Upper lobe of left lung (tissue), 6 donors: ENCODE data around the gene H6PD. TPM values are rescaled to one million over a fixed set of nuclear protein-coding genes. Genes with fewer than 3 reads are reported as not detected.
A peak's percentile ranks its signal among the peaks of the same experiment; 100 is the strongest.

Experiments used
- ATAC-seq, 2 donors: fragments of 200-7000 bp; cut with Tn5 transposase; one replicate each; pipeline ENCODE4 v1.9.1; 2022; ENCODE audit warnings: mild to moderate bottlenecking in 2 of 2, moderate library complexity in 2 of 2; ENCODE audit not compliant: low FRiP score in 2 of 2
- DNase-seq, 2 donors: peaks; one replicate each; pipeline ENCODE4 v3.0.0-alpha.2; 2019 to 2020
- H3K27ac ChIP-seq, 4 donors: fragments of 200-600 bp; sonication (generic); one replicate each; pipeline ENCODE4 v1.5.1; 2016 to 2019
- H3K27me3 ChIP-seq, 4 donors: fragments of 200-600 bp; sonication (generic); one replicate each; pipeline ENCODE4 v1.5.1; 2017 to 2019
- H3K36me3 ChIP-seq, 4 donors: fragments of 200-600 bp; sonication (generic); one replicate each; pipeline ENCODE4 v1.5.1; 2016 to 2019
- H3K4me1 ChIP-seq, 4 donors: fragments of 200-600 bp; sonication (generic); one replicate each; pipeline ENCODE4 v1.5.1; 2018 to 2019
- H3K4me3 ChIP-seq, 4 donors: fragments of 200-600 bp; sonication (generic); one replicate each; pipeline ENCODE4 v1.5.1; 2017 to 2019; ENCODE audit warnings: mild to moderate bottlenecking in 2 of 4, moderate library complexity in 1 of 4
- H3K9me3 ChIP-seq, 4 donors: fragments of 200-600 bp; sonication (generic); one replicate each; pipeline ENCODE4 v1.5.1; 2018 to 2019
- EP300 ChIP-seq, 4 donors: sonication (generic); formaldehyde crosslinking; IDR thresholded peaks; one replicate each; pipeline ENCODE4 v1.5.1; 2017; ENCODE audit warnings: antibody characterized with exemption in 4 of 4, control low read depth in 2 of 4
- POLR2A ChIP-seq, 4 donors: fragments of 450-650 bp; IDR thresholded peaks; one replicate each; pipeline ENCODE4 v1.5.1; 2016 to 2017; ENCODE audit warnings: antibody characterized with exemption in 4 of 4, mild to moderate bottlenecking in 2 of 4
- POLR2AphosphoS5 ChIP-seq, 2 donors: sonication (generic); formaldehyde crosslinking; IDR thresholded peaks; one replicate each; pipeline ENCODE4 v1.5.1; 2017; ENCODE audit warnings: antibody characterized with exemption in 2 of 2
- WGBS, 2 donors: methylation state at CpG; one replicate each; pipeline ENCODE4 v1.1.5; 2017 to 2018; 5-methylcytosine and 5-hydroxymethylcytosine counted together
- total RNA-seq, 6 donors: library from RNA; depleted of rRNA in 4 of 6; stranded (reverse); fragments of >200 nt in 4 of 6; gene quantifications; one replicate each; pipeline versions ENCODE4 v1.1.0 to v1.2.1, GENCODE V29; 2016 to 2021
- TF ChIP-seq, protein P1 (sequence below), 6 experiments: fragments of 450-650 bp in 4 of 6; fragments of 200-600 bp in 2 of 6; sonication (generic) in 2 of 6; IDR thresholded peaks; one replicate each; pipeline ENCODE4 v1.5.1; 2016 to 2019; ENCODE audit warnings: antibody characterized with exemption in 6 of 6
- donor health status: DM: no; HTN: no; CAD: no; lungs with moderate emphysema.
- donor health status: DM: no; HTN: yes; CAD: no; lungs with severe emphysema.

H6PD gene
- total RNA-seq, 6 donors from 2014 or later, result 36.7 to 57.0 (median 44.5) TPM

- Histone ChIP-seq H3K4me3 (no peak overlapping the region), H3K9me3 (no peaks in the 10 kb centered on the region), H3K4me1 (peaks cover 4 to 14% (median 12%) of the 10 kb centered on the region in 4 donors), H3K36me3 (no peaks in the 10 kb centered on the region), H3K27me3 (no peaks in the 10 kb centered on the region), H3K27ac (no peak overlapping the region)
- 81 to 89% methylated on average over 6 of the region's 6 CpGs for WGBS, 2 donors
- no peak for DNase-seq
- TF ChIP-seq, protein P1, sequence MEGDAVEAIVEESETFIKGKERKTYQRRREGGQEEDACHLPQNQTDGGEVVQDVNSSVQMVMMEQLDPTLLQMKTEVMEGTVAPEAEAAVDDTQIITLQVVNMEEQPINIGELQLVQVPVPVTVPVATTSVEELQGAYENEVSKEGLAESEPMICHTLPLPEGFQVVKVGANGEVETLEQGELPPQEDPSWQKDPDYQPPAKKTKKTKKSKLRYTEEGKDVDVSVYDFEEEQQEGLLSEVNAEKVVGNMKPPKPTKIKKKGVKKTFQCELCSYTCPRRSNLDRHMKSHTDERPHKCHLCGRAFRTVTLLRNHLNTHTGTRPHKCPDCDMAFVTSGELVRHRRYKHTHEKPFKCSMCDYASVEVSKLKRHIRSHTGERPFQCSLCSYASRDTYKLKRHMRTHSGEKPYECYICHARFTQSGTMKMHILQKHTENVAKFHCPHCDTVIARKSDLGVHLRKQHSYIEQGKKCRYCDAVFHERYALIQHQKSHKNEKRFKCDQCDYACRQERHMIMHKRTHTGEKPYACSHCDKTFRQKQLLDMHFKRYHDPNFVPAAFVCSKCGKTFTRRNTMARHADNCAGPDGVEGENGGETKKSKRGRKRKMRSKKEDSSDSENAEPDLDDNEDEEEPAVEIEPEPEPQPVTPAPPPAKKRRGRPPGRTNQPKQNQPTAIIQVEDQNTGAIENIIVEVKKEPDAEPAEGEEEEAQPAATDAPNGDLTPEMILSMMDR (IDR thresholded peaks at IDR 0.05), result no peak
- TF ChIP-seq EP300 (IDR thresholded peaks at IDR 0.05) (no peak), POLR2A (IDR thresholded peaks at IDR 0.05) (no peak), POLR2AphosphoS5 (IDR thresholded peaks at IDR 0.05) (no peak)
- no peak for ATAC-seq
These were observed 5.0 kb upstream of the H6PD start for GRCh38 chr1:9229549-9229948.

- H3K4me1 ChIP-seq, result peaks cover 11 to 21% (median 18%) of the 10 kb centered on the region in 4 donors
- no peak for ATAC-seq
- DNase-seq, result no peak
These were observed 3.6 kb upstream of the H6PD start for GRCh38 chr1:9230869-9231533.

DNA sequence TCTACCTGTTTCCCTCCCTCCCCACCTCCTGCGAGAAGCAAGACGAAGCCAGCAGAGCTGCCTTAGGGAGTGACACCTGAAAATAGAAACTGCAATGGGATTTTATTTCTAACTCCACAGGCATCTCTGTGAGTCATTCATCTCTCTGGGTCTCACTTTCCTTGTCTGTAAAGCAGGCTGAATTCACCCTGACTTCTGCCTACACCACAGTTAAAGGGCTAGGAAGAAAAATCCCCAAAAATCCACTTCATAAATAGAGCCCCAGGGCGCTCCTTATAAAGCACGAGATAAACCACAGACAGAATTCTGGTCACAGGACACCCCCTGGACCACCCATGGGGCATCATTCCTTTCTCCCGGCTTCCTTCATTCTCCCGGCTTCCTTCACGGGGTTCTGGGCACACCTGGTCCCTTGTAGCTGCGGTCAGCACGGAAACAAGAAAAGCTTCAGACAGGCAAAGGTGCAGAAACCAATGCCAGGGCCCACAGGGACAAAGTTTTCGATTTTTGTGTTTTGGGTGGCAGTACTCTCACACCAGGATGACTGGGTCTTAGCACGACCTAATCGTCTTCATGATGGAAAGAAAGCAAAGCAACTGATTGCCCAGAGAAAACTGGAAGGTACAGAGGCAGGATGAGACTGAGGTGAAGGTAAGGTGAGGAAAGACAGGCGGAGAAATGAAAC, 2.8 kb upstream of the H6PD start:
- TF ChIP-seq EP300 (IDR thresholded peaks at IDR 0.05) (no peak), POLR2A (IDR thresholded peaks at IDR 0.05) (no peak), POLR2AphosphoS5 (IDR thresholded peaks at IDR 0.05) (no peak)
- TF ChIP-seq, protein P1 (IDR thresholded peaks at IDR 0.05), result no peak
- Histone ChIP-seq H3K27me3 (no peaks in the 10 kb centered on the region), H3K27ac (no peak overlapping the region), H3K4me1 (peaks cover 19 to 29% (median 26%) of the 10 kb centered on the region in 4 donors), H3K36me3 (no peaks in the 10 kb centered on the region), H3K4me3 (no peak overlapping the region), H3K9me3 (no peaks in the 10 kb centered on the region)
- ATAC-seq (no peak), DNase-seq (no peak)
- WGBS, 2 donors, result 78 to 79% methylated on average over 13 of the region's 13 CpGs

More at GRCh38 chr1:9230869-9231533, 3.6 kb upstream of the H6PD start:
- WGBS, 2 donors, result 81 to 91% methylated on average over 7 of the region's 7 CpGs
- Histone ChIP-seq H3K4me3 (no peak overlapping the region), H3K27me3 (no peaks in the 10 kb centered on the region), H3K36me3 (no peaks in the 10 kb centered on the region), H3K9me3 (no peaks in the 10 kb centered on the region), H3K27ac (no peak overlapping the region)
- TF ChIP-seq EP300 (IDR thresholded peaks at IDR 0.05) (no peak), POLR2AphosphoS5 (IDR thresholded peaks at IDR 0.05) (no peak), POLR2A (IDR thresholded peaks at IDR 0.05) (no peak)
- TF ChIP-seq, protein P1 (IDR thresholded peaks at IDR 0.05), result no peak

DNA sequence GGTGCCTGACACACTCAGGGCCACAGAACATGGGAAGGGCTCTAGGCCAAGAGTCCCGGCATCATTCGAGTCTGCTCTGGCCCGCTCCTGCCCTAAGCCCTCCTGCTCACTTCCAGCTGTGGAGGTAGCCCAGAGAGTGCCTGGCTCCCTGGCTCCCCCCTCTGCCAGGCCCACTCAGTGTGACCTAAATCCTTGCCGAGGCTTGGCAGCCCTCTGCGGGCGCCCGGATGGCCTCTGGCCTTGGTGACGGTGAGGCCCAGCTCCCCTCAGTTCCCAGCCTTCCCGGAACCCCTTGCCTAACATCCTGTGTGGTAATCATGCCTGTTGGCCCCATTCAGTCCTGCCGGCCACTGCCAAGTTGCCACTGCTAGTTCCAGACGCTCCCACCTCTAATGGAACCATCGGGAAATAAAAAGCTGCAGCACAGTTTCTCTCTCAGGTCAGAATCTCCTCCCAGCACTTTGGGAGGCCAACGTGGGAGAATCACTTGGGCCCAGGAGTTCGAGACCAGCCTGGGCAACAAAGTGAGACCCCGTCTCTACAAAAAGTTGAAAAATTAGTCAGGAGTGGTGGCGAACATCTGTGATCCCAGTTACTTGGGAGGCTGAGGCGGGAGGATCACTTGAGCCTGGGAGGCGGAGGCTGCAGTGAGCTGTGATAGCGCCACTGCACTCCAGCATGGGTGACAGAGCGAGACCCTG, 1.2 kb upstream of the H6PD start:
- Histone ChIP-seq H3K4me3 (peak overlapping the region in 1 of 4 donors; percentile 59), H3K27me3 (no peaks in the 10 kb centered on the region), H3K27ac (peak overlapping the region; percentile 93 to 98 (median 96)), H3K9me3 (no peaks in the 10 kb centered on the region), H3K4me1 (peaks cover 33 to 45% (median 40%) of the 10 kb centered on the region in 4 donors), H3K36me3 (no peaks in the 10 kb centered on the region)
- WGBS, 2 donors, result 41 to 84% methylated on average over 8 to 20 of the region's 20 CpGs
- DNase-seq, result peak; percentile 89 to 92
- peak; percentile 71 to 84 for ATAC-seq
- TF ChIP-seq EP300 (IDR thresholded peaks at IDR 0.05) (peak; percentile 57 to 96 (median 88)), POLR2AphosphoS5 (IDR thresholded peaks at IDR 0.05) (peak; percentile 93 to 99), POLR2A (IDR thresholded peaks at IDR 0.05) (peak in 1 of 4 donors; percentile 63)
- TF ChIP-seq, protein P1 (IDR thresholded peaks at IDR 0.05), result peak in 1 of 6 experiments; percentile 11
